Natural killer cell treated with Interleukin-12 subunit alpha and Interleukin-12 subunit beta and Interleukin-15 and Interleukin-18, amount 100 ng/mL, for 72 hours (primary cell): Measurements from ENCODE around the gene BMX. TPM values are rescaled to one million over a fixed set of nuclear protein-coding genes. Genes with fewer than 3 reads are reported as not detected.

ENCODE experiments used
- ATAC-seq, 2 donors: fragments of 150-1000 bp; cut with Tn5 transposase in 1 of 2; sonication (Bioruptor Pico), chemical (Tn5 transposase) in 1 of 2; 2 replicates each; pipeline ENCODE4 v1.10.0; 2021
- DNase-seq: peaks from one replicate; pipeline ENCODE4 v3.0.0; 2022; ENCODE audit warnings: low spot score
- H3K27ac Mint-ChIP-seq, 2 donors: 1 replicate in 1 of 2; 2 replicates in 1 of 2; pipeline ENCODE4 v1.8.0; 2022; ENCODE audit warnings: mixed read lengths in 2 of 2, mild to moderate bottlenecking in 1 of 2, moderate library complexity in 1 of 2
- H3K27me3 Mint-ChIP-seq, 2 donors: 1 replicate in 1 of 2; 2 replicates in 1 of 2; pipeline ENCODE4 v1.8.0; 2022; ENCODE audit warnings: mixed read lengths in 2 of 2
- H3K36me3 Mint-ChIP-seq: one replicate; pipeline ENCODE4 v1.8.0; 2022; ENCODE audit warnings: mixed read lengths
- H3K4me1 Mint-ChIP-seq, 2 donors: 1 replicate in 1 of 2; 2 replicates in 1 of 2; pipeline ENCODE4 v1.8.0; 2022; ENCODE audit warnings: low read depth in 2 of 2, mixed read lengths in 2 of 2, mild to moderate bottlenecking in 1 of 2
- H3K4me3 Mint-ChIP-seq: one replicate; pipeline ENCODE4 v1.8.0; 2022; ENCODE audit warnings: mixed read lengths
- H3K9me3 Mint-ChIP-seq: 2 replicates; pipeline ENCODE4 v1.8.0; 2022; ENCODE audit warnings: mixed read lengths
- total RNA-seq, 2 donors: library from RNA; stranded (reverse); gene quantifications; one replicate each; pipeline ENCODE4 v1.2.3, GENCODE V29; 2022

Gene BMX
- total RNA-seq, 2 donors from 2014 or later, result 1.0 TPM; not detected in 1

DNA sequence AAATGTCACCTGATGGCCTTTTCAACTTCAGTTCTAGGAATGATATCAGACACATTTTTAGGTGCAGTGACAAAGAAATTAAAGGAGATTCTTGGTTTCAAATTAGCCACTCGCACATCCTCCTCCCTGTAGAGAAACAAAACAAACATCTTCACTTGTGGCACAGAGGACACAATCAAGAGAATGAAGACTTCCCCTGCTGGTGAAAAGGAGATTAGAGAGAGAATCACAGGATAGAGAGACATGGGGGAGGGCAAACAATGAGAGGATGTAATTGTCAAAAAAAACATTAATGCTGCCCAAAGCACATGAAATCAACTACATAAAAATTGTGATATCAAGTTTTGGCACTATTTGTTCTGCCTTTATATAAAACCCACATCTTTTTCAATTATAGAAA is 65.6 kb downstream of the BMX start:
- Mint-ChIP-seq H3K9me3 (no peaks in the 10 kb centered on the region), H3K4me3 (no peak overlapping the region), H3K27me3 (peaks cover 7 to 28% of the 10 kb centered on the region in 2 donors), H3K36me3 (no peaks in the 10 kb centered on the region), H3K4me1 (peaks cover 4 to 6% of the 10 kb centered on the region in 2 donors), H3K27ac (no peak overlapping the region)
- DNase-seq (no peak), ATAC-seq (no peak)

GRCh38 chrX:15567267-15567666 is 66.7 kb downstream of the BMX start:
- Mint-ChIP-seq H3K4me1 (peaks cover 4 to 6% of the 10 kb centered on the region in 2 donors), H3K9me3 (no peaks in the 10 kb centered on the region), H3K27me3 (peaks cover 7 to 27% of the 10 kb centered on the region in 2 donors), H3K4me3 (peak overlapping the region; percentile 32), H3K36me3 (no peaks in the 10 kb centered on the region), H3K27ac (peak overlapping the region in 1 of 2 donors; percentile 38)
- no peak for DNase-seq
- ATAC-seq, result peak; percentile 6 to 33

- no peak overlapping the region for H3K27ac Mint-ChIP-seq
These were observed 67.4 kb downstream of the BMX start for GRCh38 chrX:15567886-15568616.

DNA sequence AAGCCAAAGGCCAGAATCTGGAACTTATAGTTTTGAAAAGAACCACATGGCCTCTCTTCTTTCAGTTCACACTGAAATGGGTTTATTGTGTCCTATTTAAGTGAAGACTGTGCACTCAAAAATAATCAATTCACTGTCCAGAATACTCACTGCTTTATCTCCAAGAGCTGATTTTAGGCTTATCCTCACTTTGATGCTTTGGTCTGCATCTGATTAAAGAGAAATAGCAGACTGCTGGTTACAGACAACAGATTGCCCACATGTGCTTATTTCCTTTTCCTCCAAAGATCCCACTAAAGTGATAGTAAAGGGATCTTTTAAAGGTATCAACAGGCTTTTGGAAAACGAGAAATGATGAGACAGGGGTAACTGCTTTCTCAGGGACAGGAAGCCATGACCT is 69.5 kb downstream of the BMX start:
- ATAC-seq (no peak), DNase-seq (no peak)
- no peaks in the 10 kb centered on the region for H3K36me3 Mint-ChIP-seq
- peaks cover 4 to 6% of the 10 kb centered on the region in 2 donors for H3K4me1 Mint-ChIP-seq
- no peak overlapping the region for H3K4me3 Mint-ChIP-seq
- peaks cover 7 to 27% of the 10 kb centered on the region in 2 donors for H3K27me3 Mint-ChIP-seq
- H3K9me3 Mint-ChIP-seq, result no peaks in the 10 kb centered on the region
- H3K27ac Mint-ChIP-seq, result no peak overlapping the region

More at GRCh38 chrX:15567886-15568616, 67.4 kb downstream of the BMX start:
- no peaks in the 10 kb centered on the region for H3K9me3 Mint-ChIP-seq
- peaks cover 4 to 6% of the 10 kb centered on the region in 2 donors for H3K4me1 Mint-ChIP-seq
- ATAC-seq (no peak), DNase-seq (no peak)
- no peaks in the 10 kb centered on the region for H3K36me3 Mint-ChIP-seq
- H3K4me3 Mint-ChIP-seq, result no peak overlapping the region
- H3K27me3 Mint-ChIP-seq, result peaks cover 7 to 26% of the 10 kb centered on the region in 2 donors

DNA sequence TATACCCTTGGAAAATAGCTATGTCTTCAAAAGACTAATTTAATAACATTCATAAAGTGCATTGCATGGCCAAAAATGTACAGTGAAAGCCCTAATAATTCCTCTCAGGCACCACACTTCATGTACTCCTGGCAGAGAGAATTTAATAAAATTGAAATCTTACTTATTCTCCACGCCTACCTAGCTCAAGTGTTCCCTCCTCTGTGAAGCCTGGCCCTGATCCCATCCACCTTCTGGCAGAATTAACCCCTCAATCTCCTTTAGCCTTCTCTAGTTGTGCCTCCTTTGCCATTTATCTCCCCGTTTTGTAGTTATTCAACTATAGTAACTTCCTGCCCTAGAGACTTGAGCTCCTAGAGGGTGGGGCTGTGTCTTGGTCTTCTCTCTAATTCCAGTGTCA is 73.4 kb downstream of the BMX start:
- Mint-ChIP-seq H3K4me1 (no peaks in the 10 kb centered on the region), H3K27ac (no peak overlapping the region), H3K9me3 (no peaks in the 10 kb centered on the region), H3K36me3 (no peaks in the 10 kb centered on the region), H3K27me3 (peaks cover 7 to 28% of the 10 kb centered on the region in 2 donors), H3K4me3 (no peak overlapping the region)
- ATAC-seq, result no peak
- DNase-seq, result no peak

- DNase-seq (no peak), ATAC-seq (no peak)
- Mint-ChIP-seq H3K4me3 (no peak overlapping the region), H3K27me3 (peaks cover 7 to 24% of the 10 kb centered on the region in 2 donors), H3K9me3 (no peaks in the 10 kb centered on the region), H3K4me1 (no peaks in the 10 kb centered on the region), H3K27ac (no peak overlapping the region), H3K36me3 (no peaks in the 10 kb centered on the region)
These were observed 75.4 kb downstream of the BMX start for GRCh38 chrX:15576019-15576418.

GRCh38 chrX:15579778-15580747 is 79.5 kb downstream of the BMX start:
- DNase-seq (no peak), ATAC-seq (peak in 1 of 2 donors; percentile 24)
- H3K4me1 Mint-ChIP-seq, result no peaks in the 10 kb centered on the region
- peaks cover 7 to 28% of the 10 kb centered on the region in 2 donors for H3K27me3 Mint-ChIP-seq
- no peaks in the 10 kb centered on the region for H3K9me3 Mint-ChIP-seq
- no peaks in the 10 kb centered on the region for H3K36me3 Mint-ChIP-seq
- H3K4me3 Mint-ChIP-seq, result no peak overlapping the region
- no peak overlapping the region for H3K27ac Mint-ChIP-seq

DNA sequence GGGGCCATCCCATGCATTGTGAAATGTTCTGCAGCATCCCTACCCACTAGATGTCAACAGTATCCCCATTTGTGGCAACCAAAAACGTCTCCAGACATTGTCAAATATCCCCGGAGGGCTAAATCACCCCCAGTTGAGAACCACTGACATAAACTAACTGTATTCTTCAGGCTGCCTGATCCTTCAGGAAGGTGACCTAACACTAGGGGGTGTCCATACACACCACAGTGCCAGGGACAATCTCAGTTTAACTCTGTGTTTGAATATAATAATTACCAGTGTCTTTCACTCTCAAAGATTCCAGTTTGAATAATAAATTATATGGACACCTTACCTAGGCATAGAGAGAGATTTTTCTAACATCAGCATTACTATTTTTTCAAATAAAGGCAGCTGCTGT is 93.8 kb downstream of the BMX start:
- DNase-seq, result no peak
- no peaks in the 10 kb centered on the region for H3K4me1 Mint-ChIP-seq
- H3K36me3 Mint-ChIP-seq, result no peaks in the 10 kb centered on the region
- no peak overlapping the region for H3K27ac Mint-ChIP-seq
- peaks cover 17 to 27% of the 10 kb centered on the region in 2 donors for H3K27me3 Mint-ChIP-seq
- no peak overlapping the region for H3K4me3 Mint-ChIP-seq
- no peak for ATAC-seq
- no peaks in the 10 kb centered on the region for H3K9me3 Mint-ChIP-seq

GRCh38 chrX:15598026-15598425 is 97.4 kb downstream of the BMX start:
- Mint-ChIP-seq H3K4me1 (no peaks in the 10 kb centered on the region), H3K4me3 (no peak overlapping the region), H3K36me3 (no peaks in the 10 kb centered on the region), H3K27ac (no peak overlapping the region), H3K27me3 (peaks cover 13 to 21% of the 10 kb centered on the region in 2 donors), H3K9me3 (no peaks in the 10 kb centered on the region)
- DNase-seq (no peak), ATAC-seq (no peak)

- H3K36me3 Mint-ChIP-seq, result no peaks in the 10 kb centered on the region
- no peak for DNase-seq
- H3K27me3 Mint-ChIP-seq, result peaks cover 7 to 23% of the 10 kb centered on the region in 2 donors
- no peaks in the 10 kb centered on the region for H3K9me3 Mint-ChIP-seq
- no peak overlapping the region for H3K27ac Mint-ChIP-seq
- H3K4me3 Mint-ChIP-seq, result no peak overlapping the region
- no peaks in the 10 kb centered on the region for H3K4me1 Mint-ChIP-seq
- no peak for ATAC-seq
These were observed 98.9 kb downstream of the BMX start for GRCh38 chrX:15599461-15599860.

- ATAC-seq (no peak), DNase-seq (no peak)
- Mint-ChIP-seq H3K4me3 (no peak overlapping the region), H3K27me3 (peaks cover 7 to 24% of the 10 kb centered on the region in 2 donors), H3K4me1 (no peaks in the 10 kb centered on the region), H3K27ac (no peak overlapping the region), H3K36me3 (no peaks in the 10 kb centered on the region), H3K9me3 (no peaks in the 10 kb centered on the region)
These were observed 99.4 kb downstream of the BMX start for GRCh38 chrX:15600049-15600448.

DNA sequence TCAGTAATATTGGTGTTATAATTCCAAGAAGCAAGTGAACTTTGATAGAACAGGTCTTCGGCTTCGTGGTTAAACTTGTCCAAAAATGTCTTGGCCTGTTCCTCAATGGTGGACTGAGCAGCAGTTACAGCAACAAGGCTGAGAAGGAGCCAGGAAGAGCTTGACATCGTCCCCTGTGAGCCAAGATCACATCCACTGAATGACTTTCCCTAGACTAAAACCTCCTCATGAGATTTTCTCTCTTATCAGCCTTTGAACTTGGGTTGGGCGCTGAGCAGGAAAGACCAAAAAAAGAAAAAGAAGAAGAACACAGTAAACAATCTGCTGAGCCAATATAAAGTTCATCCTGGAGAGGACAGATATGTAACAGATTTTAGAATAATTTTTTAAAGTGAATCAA is 100.1 kb downstream of the BMX start, which contains the start of gene ACE2:
Gene ACE2 (minus strand): TSS at position 216 of the 400 bp plus-strand sequence. CDS start 49 bp downstream, at position 167.
- H3K4me1 Mint-ChIP-seq, result no peaks in the 10 kb centered on the region
- ATAC-seq (no peak), DNase-seq (no peak)
- no peak within 1 kb of the TSS for H3K27ac Mint-ChIP-seq
- H3K27me3 Mint-ChIP-seq, result peaks cover 7 to 31% of the 10 kb centered on the region in 2 donors
- no peaks in the 10 kb centered on the region for H3K36me3 Mint-ChIP-seq
- H3K4me3 Mint-ChIP-seq, result no peak within 1 kb of the TSS
- H3K9me3 Mint-ChIP-seq, result no peaks in the 10 kb centered on the region

- no peak overlapping the region for H3K4me3 Mint-ChIP-seq
- no peak overlapping the region for H3K27ac Mint-ChIP-seq
- H3K4me1 Mint-ChIP-seq, result no peaks in the 10 kb centered on the region
- peaks cover 7 to 33% of the 10 kb centered on the region in 2 donors for H3K27me3 Mint-ChIP-seq
- ATAC-seq, result no peak
- H3K36me3 Mint-ChIP-seq, result no peaks in the 10 kb centered on the region
- no peak for DNase-seq
- no peaks in the 10 kb centered on the region for H3K9me3 Mint-ChIP-seq
These were observed 101.3 kb downstream of the BMX start for GRCh38 chrX:15601932-15602331.

DNA sequence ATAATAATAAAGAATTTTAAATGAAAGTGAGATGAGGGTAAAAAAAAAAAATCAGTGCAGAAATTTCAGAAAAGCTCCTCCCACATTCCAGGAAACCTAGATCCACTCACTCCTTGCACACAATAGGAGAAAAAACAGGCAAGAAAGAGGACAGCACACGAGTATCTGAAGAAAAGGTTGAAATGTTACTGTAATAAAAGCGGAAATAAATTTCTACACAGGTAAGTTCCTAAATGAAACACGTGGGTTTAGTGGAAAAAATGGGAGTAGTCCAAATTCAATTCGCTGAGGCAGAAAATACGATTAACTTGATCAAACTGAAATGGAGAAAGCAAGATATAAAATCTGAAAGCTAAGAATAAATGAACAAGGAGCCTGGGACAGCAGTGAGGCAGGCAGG is 102.2 kb downstream of the BMX start:
- no peak overlapping the region for H3K27ac Mint-ChIP-seq
- no peaks in the 10 kb centered on the region for H3K4me1 Mint-ChIP-seq
- peaks cover 7 to 35% of the 10 kb centered on the region in 2 donors for H3K27me3 Mint-ChIP-seq
- DNase-seq (no peak), ATAC-seq (no peak)
- H3K36me3 Mint-ChIP-seq, result no peaks in the 10 kb centered on the region
- no peak overlapping the region for H3K4me3 Mint-ChIP-seq
- no peaks in the 10 kb centered on the region for H3K9me3 Mint-ChIP-seq
